Tibial nerve (tissue), 3 donors: ENCODE results near the gene KLK12.

ENCODE experiments used
- CTCF ChIP-seq, 5 experiments: fragments of 200-600 bp in 3 of 5; fragments of 450-650 bp in 2 of 5; sonication (generic) in 3 of 5; IDR thresholded peaks; one replicate each; pipeline ENCODE4 v1.5.1; 2016 to 2019; ENCODE audit warnings: antibody characterized with exemption in 5 of 5, mild to moderate bottlenecking in 3 of 5, moderate library complexity in 2 of 5
- POLR2A ChIP-seq, 2 donors: fragments of 450-650 bp; IDR thresholded peaks; one replicate each; pipeline ENCODE4 v1.6.1; 2017; ENCODE audit warnings: antibody characterized with exemption in 2 of 2, mild to moderate bottlenecking in 2 of 2, moderate library complexity in 2 of 2

GRCh38 chr19:50981587-50982146 is 53.1 kb downstream of the KLK12 start:
- no peak for TF ChIP-seq CTCF (IDR thresholded peaks at IDR 0.05)
- no peak for TF ChIP-seq POLR2A (IDR thresholded peaks at IDR 0.05)
